Body of pancreas (tissue), 4 donors: ENCODE data around the gene CAPN1. TPM values are rescaled to one million over a fixed set of nuclear protein-coding genes. Genes with fewer than 3 reads are reported as not detected.

Experiments used
- ATAC-seq: fragments of 150-250 bp; one replicate; pipeline ENCODE4 v1.9.1; 2016
- DNase-seq, 4 donors: peaks; one replicate each; pipeline ENCODE4 v3.0.0-alpha.2; 2019
- H3K27ac ChIP-seq, 4 donors: fragments of 200-600 bp; sonication (generic); 1 replicate in 3 of 4; 2 replicates in 1 of 4; pipeline versions ENCODE4 v1.5.1 to v1.6.1; 2016 to 2019; ENCODE audit warnings: mild to moderate bottlenecking in 1 of 4, mixed read lengths in 1 of 4, moderate library complexity in 1 of 4
- H3K27me3 ChIP-seq, 2 donors: fragments of 200-600 bp; sonication (generic); one replicate each; pipeline ENCODE4 v1.6.0; 2016; ENCODE audit warnings: mild to moderate bottlenecking in 1 of 2
- H3K36me3 ChIP-seq, 2 donors: fragments of 200-600 bp; sonication (generic); replicated peaks in 1 of 2; 2 replicates each; pipeline ENCODE4 v1.5.1; 2016; ENCODE audit warnings: low read depth in 2 of 2; ENCODE audit not compliant: insufficient read depth in 1 of 2
- H3K4me1 ChIP-seq: fragments of 200-600 bp; sonication (generic); one replicate; pipeline ENCODE4 v1.6.0; 2016
- H3K4me3 ChIP-seq, 2 donors: fragments of 200-600 bp; sonication (generic); 1 replicate in 1 of 2; 2 replicates in 1 of 2; pipeline ENCODE4 v1.5.1; 2016 to 2019
- H3K9me3 ChIP-seq, 3 donors: fragments of 200-600 bp; sonication (generic); 1 replicate in 2 of 3; 2 replicates in 1 of 3; pipeline ENCODE4 v1.5.1; 2016
- CTCF ChIP-seq, 7 experiments: fragments of 450-650 bp in 4 of 7; fragments of 200-600 bp in 3 of 7; sonication (generic) in 3 of 7; IDR thresholded peaks; one replicate each; pipeline ENCODE4 v1.5.1; 2016 to 2019; ENCODE audit warnings: antibody characterized with exemption in 7 of 7
- POLR2A ChIP-seq, 3 donors: fragments of 450-650 bp; IDR thresholded peaks; one replicate each; pipeline ENCODE4 v1.6.1; 2016; ENCODE audit warnings: antibody characterized with exemption in 3 of 3, mild to moderate bottlenecking in 2 of 3
- WGBS, 2 donors: methylation state at CpG; one replicate each; pipeline ENCODE4 v1.1.5; 2017; 5-methylcytosine and 5-hydroxymethylcytosine counted together
- intact Hi-C: fragments of 100-400 bp; cut with DNase I; formaldehyde crosslinking; loops from one replicate; pipeline ENCODE4 v1.15.1; 2023
- total RNA-seq, 2 donors: library from RNA; depleted of rRNA; stranded (reverse); fragments of >200 nt; gene quantifications; one replicate each; pipeline ENCODE4 v1.1.0, GENCODE V29; 2016

Gene CAPN1
- total RNA-seq, 2 donors from 2014 or later = 142 to 245 TPM

- DNase-seq (no peak), ATAC-seq (no peak)
- WGBS, 2 donors = 85% methylated on average over 9 of the region's 9 CpGs
- Histone ChIP-seq H3K27ac (no peak overlapping the region), H3K9me3 (no peaks in the 10 kb centered on the region), H3K4me3 (no peak overlapping the region), H3K27me3 (no peaks in the 10 kb centered on the region), H3K36me3 (no peaks in the 10 kb centered on the region), H3K4me1 (no peaks in the 10 kb centered on the region)
- TF ChIP-seq CTCF (IDR thresholded peaks at IDR 0.05) (no peak), POLR2A (IDR thresholded peaks at IDR 0.05) (no peak)
- intact Hi-C loops = loop anchor here (10.0 kb wide), 1 partner anchor 47 kb away; no protein-coding TSS in a partner anchor
Observed at GRCh38 chr11:65251476-65251875, 69.7 kb downstream of the CAPN1 start.

- no peaks in the 10 kb centered on the region for H3K9me3 ChIP-seq
- TF ChIP-seq CTCF (IDR thresholded peaks at IDR 0.05) (no peak), POLR2A (IDR thresholded peaks at IDR 0.05) (no peak)
- intact Hi-C loops = loop anchor here (10.0 kb wide), 1 partner anchor 50 kb away; no protein-coding TSS in a partner anchor
Observed at GRCh38 chr11:65254724-65255123, 73.0 kb downstream of the CAPN1 start.

GRCh38 chr11:65258988-65259387, 77.3 kb downstream of the CAPN1 start:
- Histone ChIP-seq H3K4me1 (peaks cover 21% of the 10 kb centered on the region), H3K4me3 (no peak overlapping the region), H3K36me3 (no peaks in the 10 kb centered on the region), H3K27me3 (no peaks in the 10 kb centered on the region), H3K9me3 (no peaks in the 10 kb centered on the region), H3K27ac (no peak overlapping the region)
- TF ChIP-seq CTCF (IDR thresholded peaks at IDR 0.05) (no peak), POLR2A (IDR thresholded peaks at IDR 0.05) (no peak)
- intact Hi-C loops = loop anchor here (10.0 kb wide), 1 partner anchor 54 kb away; no protein-coding TSS in a partner anchor
- ATAC-seq (no peak), DNase-seq (no peak)
- 66 to 67% methylated on average over 5 of the region's 5 CpGs for WGBS, 2 donors

More at GRCh38 chr11:65254724-65255123, 73.0 kb downstream of the CAPN1 start:
- Histone ChIP-seq H3K4me1 (no peaks in the 10 kb centered on the region), H3K27ac (no peak overlapping the region), H3K36me3 (no peaks in the 10 kb centered on the region), H3K27me3 (no peaks in the 10 kb centered on the region), H3K4me3 (no peak overlapping the region)
- DNase-seq = no peak
- ATAC-seq = no peak
- 70% methylated on average over 6 of the region's 6 CpGs for WGBS, 2 donors

- WGBS, 2 donors = 90 to 93% methylated on average over 17 of the region's 17 CpGs
- Histone ChIP-seq H3K4me1 (peaks cover 24% of the 10 kb centered on the region), H3K9me3 (no peaks in the 10 kb centered on the region), H3K4me3 (no peak overlapping the region), H3K27me3 (no peaks in the 10 kb centered on the region), H3K36me3 (no peaks in the 10 kb centered on the region), H3K27ac (no peak overlapping the region)
- TF ChIP-seq POLR2A (IDR thresholded peaks at IDR 0.05) (no peak), CTCF (IDR thresholded peaks at IDR 0.05) (no peak)
- intact Hi-C loops = no loop called here
- no peak for ATAC-seq
- DNase-seq = no peak
Observed at GRCh38 chr11:65260302-65260701, 78.6 kb downstream of the CAPN1 start.
